HEK293 (cell line): Measurements from ENCODE around the gene SLC36A4.

Experiments used
- CTCF ChIA-PET: fragments of 350-600 bp; formaldehyde crosslinking; extraction: SDS; loops from one replicate; lab custom pipeline; 2021; ENCODE audit warnings: antibody characterized with exemption; lab: Yijun Ruan, JAX
- POLR2A ChIA-PET: fragments of 300-600 bp; formaldehyde crosslinking; extraction: SDS; loops from one replicate; lab custom pipeline; 2020; ENCODE audit warnings: antibody characterized with exemption, inconsistent platforms; lab: Yijun Ruan, JAX
- H3K27ac ChIP-seq: fragments of 200-500 bp; sonication (Bioruptor generic); 2 replicates; pipeline ENCODE4 v1.5.1; 2014; ENCODE audit warnings: low read depth, low read length, control low read depth, inconsistent platforms; ENCODE audit errors: extremely low read depth
- H3K36me3 ChIP-seq, 2 experiments: fragments of 200-500 bp in 1 of 2; sonication (Bioruptor generic) in 1 of 2; 1 replicate in 1 of 2; 2 replicates in 1 of 2; pipeline ENCODE4 v1.5.1; 2014 to 2017; ENCODE audit warnings: inconsistent platforms in 2 of 2, low read length in 2 of 2; ENCODE audit not compliant: control insufficient read depth in 2 of 2, insufficient read depth in 1 of 2
- H3K4me1 ChIP-seq: fragments of 200-500 bp; sonication (Bioruptor generic); 2 replicates; pipeline ENCODE4 v1.5.1; 2014; ENCODE audit warnings: mild to moderate bottlenecking, low read length, inconsistent platforms; ENCODE audit not compliant: control insufficient read depth, insufficient read depth
- H3K4me3 ChIP-seq: 2 replicates; pipeline ENCODE4 v1.5.1; 2011; ENCODE audit warnings: low read depth, mild to moderate bottlenecking, control low read depth, low read length, moderate library complexity
- H3K9me3 ChIP-seq: fragments of 200-500 bp; sonication (Bioruptor generic); 2 replicates; pipeline ENCODE4 v1.5.1; 2014; ENCODE audit warnings: low read depth, low read length, inconsistent platforms; ENCODE audit not compliant: control insufficient read depth, insufficient read depth
- MEIS1 ChIP-seq: sonication (generic); formaldehyde crosslinking; IDR thresholded peaks from 2 replicates; pipeline ENCODE4 v1.8.1; 2022; ENCODE audit warnings: missing genetic modification reagents, mild to moderate bottlenecking, borderline replicate concordance
- PRDM1 ChIP-seq: fragments of 450-650 bp; formaldehyde crosslinking; IDR thresholded peaks from 2 replicates; pipeline ENCODE4; 2016; ENCODE audit warnings: missing biosample characterization, missing genetic modification characterization
- ZBTB20 ChIP-seq: fragments of 450-650 bp; formaldehyde crosslinking; IDR thresholded peaks from 2 replicates; pipeline ENCODE4 v1.5.1; 2016; ENCODE audit warnings: missing biosample characterization, missing genetic modification characterization
- ZBTB7A ChIP-seq: fragments of 450-650 bp; formaldehyde crosslinking; IDR thresholded peaks from 2 replicates; pipeline ENCODE4 v1.5.1; 2016; ENCODE audit warnings: low read depth, missing biosample characterization, missing genetic modification characterization
- ZFP37 ChIP-seq: fragments of 450-650 bp; formaldehyde crosslinking; IDR thresholded peaks from 2 replicates; pipeline ENCODE4 v1.5.1; 2016; ENCODE audit warnings: missing biosample characterization, missing genetic modification characterization
- ZNF121 ChIP-seq: fragments of 450-650 bp; formaldehyde crosslinking; IDR thresholded peaks from 2 replicates; pipeline ENCODE4 v1.5.1; 2016; ENCODE audit warnings: missing biosample characterization, missing genetic modification characterization
- ZNF274 ChIP-seq, 2 experiments: fragments of 200-500 bp in 1 of 2; fragments of 450-650 bp in 1 of 2; sonication (Bioruptor generic) in 1 of 2; formaldehyde crosslinking in 1 of 2; IDR thresholded peaks; 2 replicates each; pipeline versions ENCODE4 v1.5.1 to v1.6.1; 2014 to 2016; ENCODE audit warnings: borderline replicate concordance in 1 of 2, inconsistent platforms in 1 of 2, low read length in 1 of 2, missing biosample characterization in 1 of 2, missing genetic modification characterization in 1 of 2
- ZNF394 ChIP-seq: fragments of 450-650 bp; formaldehyde crosslinking; IDR thresholded peaks from 2 replicates; pipeline ENCODE4 v1.5.1; 2016; ENCODE audit warnings: missing biosample characterization, missing genetic modification characterization, mild to moderate bottlenecking, moderate library complexity, borderline replicate concordance
- ZNF426 ChIP-seq: fragments of 450-650 bp; formaldehyde crosslinking; IDR thresholded peaks from 2 replicates; pipeline ENCODE4 v1.5.1; 2017; ENCODE audit warnings: missing biosample characterization, missing genetic modification characterization, mild to moderate bottlenecking, inconsistent platforms, moderate library complexity
- ZNF433 ChIP-seq: fragments of 450-650 bp; formaldehyde crosslinking; IDR thresholded peaks from 2 replicates; pipeline ENCODE4 v1.5.1; 2016; ENCODE audit warnings: missing biosample characterization, missing genetic modification characterization, low read depth
- ZNF501 ChIP-seq: fragments of 450-650 bp; formaldehyde crosslinking; IDR thresholded peaks from 2 replicates; pipeline ENCODE4 v1.5.1; 2016; ENCODE audit warnings: missing biosample characterization, missing genetic modification characterization
- ZNF544 ChIP-seq: fragments of 450-650 bp; formaldehyde crosslinking; IDR thresholded peaks from 2 replicates; pipeline ENCODE4 v1.5.0; 2017; ENCODE audit warnings: missing biosample characterization, missing genetic modification characterization
- ZNF654 ChIP-seq: fragments of 450-650 bp; formaldehyde crosslinking; IDR thresholded peaks from 2 replicates; pipeline ENCODE4 v1.5.1; 2016; ENCODE audit warnings: low read depth, missing biosample characterization, missing genetic modification characterization
- ZNF701 ChIP-seq: fragments of 450-650 bp; formaldehyde crosslinking; IDR thresholded peaks from 2 replicates; pipeline ENCODE4 v1.5.1; 2016; ENCODE audit warnings: missing biosample characterization, missing genetic modification characterization
- TF ChIP-seq, protein P1 (sequence below): fragments of 450-650 bp; formaldehyde crosslinking; IDR thresholded peaks from 2 replicates; pipeline ENCODE4 v1.5.1; 2017; ENCODE audit warnings: missing biosample characterization, missing genetic modification characterization
- TF ChIP-seq, protein P2 (sequence below): fragments of 450-650 bp; formaldehyde crosslinking; conservative IDR thresholded peaks from 2 replicates; pipeline ENCODE4 v1.5.1; 2016; ENCODE audit warnings: low read depth, missing biosample characterization, missing genetic modification characterization
- TF ChIP-seq, protein P3 (sequence below): fragments of 450-650 bp; formaldehyde crosslinking; IDR thresholded peaks from 2 replicates; pipeline ENCODE4 v1.5.1; 2016; ENCODE audit warnings: missing biosample characterization, missing genetic modification characterization, borderline replicate concordance
- TF ChIP-seq, protein P4 (sequence below): fragments of 450-650 bp; formaldehyde crosslinking; conservative IDR thresholded peaks from 2 replicates; pipeline ENCODE4 v1.5.1; 2016; ENCODE audit warnings: low read depth, missing biosample characterization, missing genetic modification characterization
- TF ChIP-seq, protein P5 (sequence below): fragments of 450-650 bp; formaldehyde crosslinking; IDR thresholded peaks from 2 replicates; pipeline ENCODE4 v1.5.1; 2017; ENCODE audit warnings: missing biosample characterization, missing genetic modification characterization

The SLC36A4 gene

DNA sequence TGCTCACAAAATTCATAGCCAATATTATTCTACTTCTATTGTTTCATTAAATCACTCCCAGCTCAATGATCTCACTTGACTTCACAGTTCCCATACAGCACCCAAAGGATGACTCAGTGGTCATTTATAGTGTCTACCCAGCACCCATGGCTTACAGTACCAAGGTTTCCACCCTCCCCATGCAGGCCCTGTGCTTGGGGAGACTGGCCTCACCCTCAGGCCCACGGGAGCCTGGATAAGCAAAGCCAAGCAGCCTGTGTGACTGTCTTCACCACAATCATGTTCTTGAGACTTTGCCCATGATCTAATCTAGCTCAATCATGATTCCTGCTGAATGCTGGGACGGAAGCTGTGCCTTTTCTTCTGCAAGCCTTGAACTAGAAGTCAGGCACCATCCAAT lies 97.6 kb downstream of the SLC36A4 start:
- H3K9me3 ChIP-seq, result no peaks in the 10 kb centered on the region
- H3K4me3 ChIP-seq, result no peak overlapping the region
- TF ChIP-seq ZNF544 (tag by site-specific recombination) (no peak), ZBTB7A (no peak), ZFP37 (tag by site-specific recombination) (no peak), ZNF433 (tag by site-specific recombination) (no peak), ZBTB20 (tag by site-specific recombination) (no peak), ZNF426 (tag by site-specific recombination) (no peak), ZNF501 (tag by site-specific recombination) (no peak), ZNF121 (no peak), ZNF701 (tag by site-specific recombination) (no peak), PRDM1 (tag by site-specific recombination) (no peak), ZNF654 (tag by site-specific recombination) (no peak), ZNF394 (no peak), ZNF274 (IDR thresholded peaks at IDR 0.05; ENCODE audit: low read length) (no peak), ZNF274 (tag by site-specific recombination; IDR thresholded peaks at IDR 0.05; ENCODE audit: borderline replicate concordance) (no peak), MEIS1 (CRISPR knock-in tag) (no peak)
- TF ChIP-seq, protein P1, sequence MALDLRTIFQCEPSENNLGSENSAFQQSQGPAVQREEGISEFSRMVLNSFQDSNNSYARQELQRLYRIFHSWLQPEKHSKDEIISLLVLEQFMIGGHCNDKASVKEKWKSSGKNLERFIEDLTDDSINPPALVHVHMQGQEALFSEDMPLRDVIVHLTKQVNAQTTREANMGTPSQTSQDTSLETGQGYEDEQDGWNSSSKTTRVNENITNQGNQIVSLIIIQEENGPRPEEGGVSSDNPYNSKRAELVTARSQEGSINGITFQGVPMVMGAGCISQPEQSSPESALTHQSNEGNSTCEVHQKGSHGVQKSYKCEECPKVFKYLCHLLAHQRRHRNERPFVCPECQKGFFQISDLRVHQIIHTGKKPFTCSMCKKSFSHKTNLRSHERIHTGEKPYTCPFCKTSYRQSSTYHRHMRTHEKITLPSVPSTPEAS (tag by site-specific recombination), result no peak
- TF ChIP-seq, protein P2, sequence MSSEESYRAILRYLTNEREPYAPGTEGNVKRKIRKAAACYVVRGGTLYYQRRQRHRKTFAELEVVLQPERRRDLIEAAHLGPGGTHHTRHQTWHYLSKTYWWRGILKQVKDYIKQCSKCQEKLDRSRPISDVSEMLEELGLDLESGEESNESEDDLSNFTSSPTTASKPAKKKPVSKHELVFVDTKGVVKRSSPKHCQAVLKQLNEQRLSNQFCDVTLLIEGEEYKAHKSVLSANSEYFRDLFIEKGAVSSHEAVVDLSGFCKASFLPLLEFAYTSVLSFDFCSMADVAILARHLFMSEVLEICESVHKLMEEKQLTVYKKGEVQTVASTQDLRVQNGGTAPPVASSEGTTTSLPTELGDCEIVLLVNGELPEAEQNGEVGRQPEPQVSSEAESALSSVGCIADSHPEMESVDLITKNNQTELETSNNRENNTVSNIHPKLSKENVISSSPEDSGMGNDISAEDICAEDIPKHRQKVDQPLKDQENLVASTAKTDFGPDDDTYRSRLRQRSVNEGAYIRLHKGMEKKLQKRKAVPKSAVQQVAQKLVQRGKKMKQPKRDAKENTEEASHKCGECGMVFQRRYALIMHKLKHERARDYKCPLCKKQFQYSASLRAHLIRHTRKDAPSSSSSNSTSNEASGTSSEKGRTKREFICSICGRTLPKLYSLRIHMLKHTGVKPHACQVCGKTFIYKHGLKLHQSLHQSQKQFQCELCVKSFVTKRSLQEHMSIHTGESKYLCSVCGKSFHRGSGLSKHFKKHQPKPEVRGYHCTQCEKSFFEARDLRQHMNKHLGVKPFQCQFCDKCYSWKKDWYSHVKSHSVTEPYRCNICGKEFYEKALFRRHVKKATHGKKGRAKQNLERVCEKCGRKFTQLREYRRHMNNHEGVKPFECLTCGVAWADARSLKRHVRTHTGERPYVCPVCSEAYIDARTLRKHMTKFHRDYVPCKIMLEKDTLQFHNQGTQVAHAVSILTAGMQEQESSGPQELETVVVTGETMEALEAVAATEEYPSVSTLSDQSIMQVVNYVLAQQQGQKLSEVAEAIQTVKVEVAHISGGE (tag by site-specific recombination), result no peak
- TF ChIP-seq, protein P3, sequence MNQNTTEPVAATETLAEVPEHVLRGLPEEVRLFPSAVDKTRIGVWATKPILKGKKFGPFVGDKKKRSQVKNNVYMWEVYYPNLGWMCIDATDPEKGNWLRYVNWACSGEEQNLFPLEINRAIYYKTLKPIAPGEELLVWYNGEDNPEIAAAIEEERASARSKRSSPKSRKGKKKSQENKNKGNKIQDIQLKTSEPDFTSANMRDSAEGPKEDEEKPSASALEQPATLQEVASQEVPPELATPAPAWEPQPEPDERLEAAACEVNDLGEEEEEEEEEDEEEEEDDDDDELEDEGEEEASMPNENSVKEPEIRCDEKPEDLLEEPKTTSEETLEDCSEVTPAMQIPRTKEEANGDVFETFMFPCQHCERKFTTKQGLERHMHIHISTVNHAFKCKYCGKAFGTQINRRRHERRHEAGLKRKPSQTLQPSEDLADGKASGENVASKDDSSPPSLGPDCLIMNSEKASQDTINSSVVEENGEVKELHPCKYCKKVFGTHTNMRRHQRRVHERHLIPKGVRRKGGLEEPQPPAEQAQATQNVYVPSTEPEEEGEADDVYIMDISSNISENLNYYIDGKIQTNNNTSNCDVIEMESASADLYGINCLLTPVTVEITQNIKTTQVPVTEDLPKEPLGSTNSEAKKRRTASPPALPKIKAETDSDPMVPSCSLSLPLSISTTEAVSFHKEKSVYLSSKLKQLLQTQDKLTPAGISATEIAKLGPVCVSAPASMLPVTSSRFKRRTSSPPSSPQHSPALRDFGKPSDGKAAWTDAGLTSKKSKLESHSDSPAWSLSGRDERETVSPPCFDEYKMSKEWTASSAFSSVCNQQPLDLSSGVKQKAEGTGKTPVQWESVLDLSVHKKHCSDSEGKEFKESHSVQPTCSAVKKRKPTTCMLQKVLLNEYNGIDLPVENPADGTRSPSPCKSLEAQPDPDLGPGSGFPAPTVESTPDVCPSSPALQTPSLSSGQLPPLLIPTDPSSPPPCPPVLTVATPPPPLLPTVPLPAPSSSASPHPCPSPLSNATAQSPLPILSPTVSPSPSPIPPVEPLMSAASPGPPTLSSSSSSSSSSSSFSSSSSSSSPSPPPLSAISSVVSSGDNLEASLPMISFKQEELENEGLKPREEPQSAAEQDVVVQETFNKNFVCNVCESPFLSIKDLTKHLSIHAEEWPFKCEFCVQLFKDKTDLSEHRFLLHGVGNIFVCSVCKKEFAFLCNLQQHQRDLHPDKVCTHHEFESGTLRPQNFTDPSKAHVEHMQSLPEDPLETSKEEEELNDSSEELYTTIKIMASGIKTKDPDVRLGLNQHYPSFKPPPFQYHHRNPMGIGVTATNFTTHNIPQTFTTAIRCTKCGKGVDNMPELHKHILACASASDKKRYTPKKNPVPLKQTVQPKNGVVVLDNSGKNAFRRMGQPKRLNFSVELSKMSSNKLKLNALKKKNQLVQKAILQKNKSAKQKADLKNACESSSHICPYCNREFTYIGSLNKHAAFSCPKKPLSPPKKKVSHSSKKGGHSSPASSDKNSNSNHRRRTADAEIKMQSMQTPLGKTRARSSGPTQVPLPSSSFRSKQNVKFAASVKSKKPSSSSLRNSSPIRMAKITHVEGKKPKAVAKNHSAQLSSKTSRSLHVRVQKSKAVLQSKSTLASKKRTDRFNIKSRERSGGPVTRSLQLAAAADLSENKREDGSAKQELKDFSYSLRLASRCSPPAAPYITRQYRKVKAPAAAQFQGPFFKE (tag by site-specific recombination), result no peak
- TF ChIP-seq, protein P4, sequence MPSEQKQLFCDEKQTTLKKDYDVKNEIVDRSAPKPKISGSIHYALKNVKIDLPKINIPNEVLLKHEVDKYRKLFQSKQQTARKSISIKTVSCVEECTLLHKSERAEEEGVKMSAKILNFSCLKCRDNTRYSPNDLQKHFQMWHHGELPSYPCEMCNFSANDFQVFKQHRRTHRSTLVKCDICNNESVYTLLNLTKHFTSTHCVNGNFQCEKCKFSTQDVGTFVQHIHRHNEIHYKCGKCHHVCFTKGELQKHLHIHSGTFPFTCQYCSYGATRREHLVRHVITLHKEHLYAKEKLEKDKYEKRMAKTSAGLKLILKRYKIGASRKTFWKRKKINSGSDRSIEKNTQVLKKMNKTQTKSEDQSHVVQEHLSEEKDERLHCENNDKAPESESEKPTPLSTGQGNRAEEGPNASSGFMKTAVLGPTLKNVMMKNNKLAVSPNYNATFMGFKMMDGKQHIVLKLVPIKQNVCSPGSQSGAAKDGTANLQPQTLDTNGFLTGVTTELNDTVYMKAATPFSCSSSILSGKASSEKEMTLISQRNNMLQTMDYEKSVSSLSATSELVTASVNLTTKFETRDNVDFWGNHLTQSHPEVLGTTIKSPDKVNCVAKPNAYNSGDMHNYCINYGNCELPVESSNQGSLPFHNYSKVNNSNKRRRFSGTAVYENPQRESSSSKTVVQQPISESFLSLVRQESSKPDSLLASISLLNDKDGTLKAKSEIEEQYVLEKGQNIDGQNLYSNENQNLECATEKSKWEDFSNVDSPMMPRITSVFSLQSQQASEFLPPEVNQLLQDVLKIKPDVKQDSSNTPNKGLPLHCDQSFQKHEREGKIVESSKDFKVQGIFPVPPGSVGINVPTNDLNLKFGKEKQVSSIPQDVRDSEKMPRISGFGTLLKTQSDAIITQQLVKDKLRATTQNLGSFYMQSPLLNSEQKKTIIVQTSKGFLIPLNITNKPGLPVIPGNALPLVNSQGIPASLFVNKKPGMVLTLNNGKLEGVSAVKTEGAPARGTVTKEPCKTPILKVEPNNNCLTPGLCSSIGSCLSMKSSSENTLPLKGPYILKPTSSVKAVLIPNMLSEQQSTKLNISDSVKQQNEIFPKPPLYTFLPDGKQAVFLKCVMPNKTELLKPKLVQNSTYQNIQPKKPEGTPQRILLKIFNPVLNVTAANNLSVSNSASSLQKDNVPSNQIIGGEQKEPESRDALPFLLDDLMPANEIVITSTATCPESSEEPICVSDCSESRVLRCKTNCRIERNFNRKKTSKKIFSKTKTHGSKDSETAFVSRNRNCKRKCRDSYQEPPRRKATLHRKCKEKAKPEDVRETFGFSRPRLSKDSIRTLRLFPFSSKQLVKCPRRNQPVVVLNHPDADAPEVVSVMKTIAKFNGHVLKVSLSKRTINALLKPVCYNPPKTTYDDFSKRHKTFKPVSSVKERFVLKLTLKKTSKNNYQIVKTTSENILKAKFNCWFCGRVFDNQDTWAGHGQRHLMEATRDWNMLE, result no peak
- TF ChIP-seq, protein P5, sequence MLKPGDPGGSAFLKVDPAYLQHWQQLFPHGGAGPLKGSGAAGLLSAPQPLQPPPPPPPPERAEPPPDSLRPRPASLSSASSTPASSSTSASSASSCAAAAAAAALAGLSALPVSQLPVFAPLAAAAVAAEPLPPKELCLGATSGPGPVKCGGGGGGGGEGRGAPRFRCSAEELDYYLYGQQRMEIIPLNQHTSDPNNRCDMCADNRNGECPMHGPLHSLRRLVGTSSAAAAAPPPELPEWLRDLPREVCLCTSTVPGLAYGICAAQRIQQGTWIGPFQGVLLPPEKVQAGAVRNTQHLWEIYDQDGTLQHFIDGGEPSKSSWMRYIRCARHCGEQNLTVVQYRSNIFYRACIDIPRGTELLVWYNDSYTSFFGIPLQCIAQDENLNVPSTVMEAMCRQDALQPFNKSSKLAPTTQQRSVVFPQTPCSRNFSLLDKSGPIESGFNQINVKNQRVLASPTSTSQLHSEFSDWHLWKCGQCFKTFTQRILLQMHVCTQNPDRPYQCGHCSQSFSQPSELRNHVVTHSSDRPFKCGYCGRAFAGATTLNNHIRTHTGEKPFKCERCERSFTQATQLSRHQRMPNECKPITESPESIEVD (tag by site-specific recombination), result no peak
- no peak overlapping the region for H3K27ac ChIP-seq
- CTCF ChIA-PET, result no interaction called here
- no peaks in the 10 kb centered on the region for H3K4me1 ChIP-seq
- no peaks in the 10 kb centered on the region for H3K36me3 ChIP-seq
- POLR2A ChIA-PET, result no interaction called here
